Calu3 (cell line): ENCODE measurements around the gene LDOC1. TPM values are rescaled to one million over a fixed set of nuclear protein-coding genes. Genes with fewer than 3 reads are reported as not detected.
"Not testable (repeated sequence)": the region's sequence is repeated elsewhere in the genome, so short reads cannot be mapped to it uniquely, and the experiment has no call there.

Experiments
- BruUV-seq: library from RNA; stranded (reverse); fragments of 400-500 nt; replicated peaks from 2 replicates; lab custom pipeline; 2021; lab: Mats Ljungman, UMichigan
- CTCF ChIA-PET: fragments of 300-600 bp; sonication (Branson Sonifier 250); formaldehyde crosslinking; loops from one replicate; lab custom pipeline; 2022; ENCODE audit warnings: antibody characterized with exemption; lab: Charles Lee
- DNase-seq: peaks from one replicate; pipeline ENCODE4 v3.0.0; 2022
- H3K27ac Mint-ChIP-seq: one replicate; pipeline ENCODE4 v1.8.0; 2022; ENCODE audit warnings: mixed read lengths; ENCODE audit not compliant: unreplicated experiment
- H3K27me3 Mint-ChIP-seq: one replicate; pipeline ENCODE4 v1.8.0; 2022; ENCODE audit warnings: mixed read lengths; ENCODE audit not compliant: unreplicated experiment
- H3K36me3 Mint-ChIP-seq: one replicate; pipeline ENCODE4 v1.8.0; 2022; ENCODE audit warnings: mild to moderate bottlenecking, moderate library complexity, mixed read lengths; ENCODE audit not compliant: insufficient read depth, unreplicated experiment
- H3K4me1 Mint-ChIP-seq: one replicate; pipeline ENCODE4 v1.8.0; 2022; ENCODE audit warnings: mild to moderate bottlenecking, low read depth, mixed read lengths; ENCODE audit not compliant: unreplicated experiment
- H3K4me3 Mint-ChIP-seq: one replicate; pipeline ENCODE4 v1.8.0; 2022; ENCODE audit warnings: mild to moderate bottlenecking, low read depth, moderate library complexity, mixed read lengths; ENCODE audit not compliant: unreplicated experiment
- H3K9me3 Mint-ChIP-seq: one replicate; pipeline ENCODE4 v1.8.0; 2022; ENCODE audit warnings: low read depth, mixed read lengths; ENCODE audit not compliant: unreplicated experiment
- intact Hi-C: fragments of 100-400 bp; cut with micrococcal nuclease; formaldehyde crosslinking; loops from one replicate; pipeline ENCODE4 v1.10.0; 2022; ENCODE audit not compliant: unreplicated experiment
- total RNA-seq: library from RNA; stranded (reverse); gene quantifications from 2 replicates; pipeline ENCODE4 v1.2.3, GENCODE V29; 2022
- TF ChIP-seq, protein P1 (sequence below): fragments of 200-600 bp; IDR thresholded peaks from one replicate; pipeline ENCODE4 v1.8.0; 2022; ENCODE audit warnings: antibody characterized with exemption; ENCODE audit not compliant: unreplicated experiment

The LDOC1 gene
- total RNA-seq, 1 experiment from 2014 or later: not detected

DNA sequence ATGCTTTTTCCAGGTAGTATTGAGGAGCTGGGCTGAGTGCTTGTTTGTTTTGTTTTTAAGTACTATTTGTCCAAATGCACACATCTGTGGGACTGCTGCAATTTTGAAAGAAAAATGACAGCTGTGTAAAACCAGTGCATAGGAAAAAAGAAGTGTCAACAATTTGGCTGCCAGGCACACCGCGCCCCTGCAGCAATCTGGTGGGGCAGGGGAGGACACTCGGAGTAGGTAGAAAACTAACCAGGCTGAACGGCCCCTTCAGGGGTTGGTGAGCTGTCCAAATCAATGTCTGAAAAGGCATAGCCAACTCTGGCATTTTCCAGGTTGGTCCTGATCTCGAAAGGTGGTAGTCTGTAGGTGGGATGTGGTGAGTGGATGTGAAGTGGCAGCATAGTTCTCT, 1.1 kb downstream of the LDOC1 start:
- no TSS peak for BruUV-seq
- intact Hi-C loops: no loop called here
- TF ChIP-seq, protein P1, sequence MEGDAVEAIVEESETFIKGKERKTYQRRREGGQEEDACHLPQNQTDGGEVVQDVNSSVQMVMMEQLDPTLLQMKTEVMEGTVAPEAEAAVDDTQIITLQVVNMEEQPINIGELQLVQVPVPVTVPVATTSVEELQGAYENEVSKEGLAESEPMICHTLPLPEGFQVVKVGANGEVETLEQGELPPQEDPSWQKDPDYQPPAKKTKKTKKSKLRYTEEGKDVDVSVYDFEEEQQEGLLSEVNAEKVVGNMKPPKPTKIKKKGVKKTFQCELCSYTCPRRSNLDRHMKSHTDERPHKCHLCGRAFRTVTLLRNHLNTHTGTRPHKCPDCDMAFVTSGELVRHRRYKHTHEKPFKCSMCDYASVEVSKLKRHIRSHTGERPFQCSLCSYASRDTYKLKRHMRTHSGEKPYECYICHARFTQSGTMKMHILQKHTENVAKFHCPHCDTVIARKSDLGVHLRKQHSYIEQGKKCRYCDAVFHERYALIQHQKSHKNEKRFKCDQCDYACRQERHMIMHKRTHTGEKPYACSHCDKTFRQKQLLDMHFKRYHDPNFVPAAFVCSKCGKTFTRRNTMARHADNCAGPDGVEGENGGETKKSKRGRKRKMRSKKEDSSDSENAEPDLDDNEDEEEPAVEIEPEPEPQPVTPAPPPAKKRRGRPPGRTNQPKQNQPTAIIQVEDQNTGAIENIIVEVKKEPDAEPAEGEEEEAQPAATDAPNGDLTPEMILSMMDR: no peak
- H3K27ac Mint-ChIP-seq: no peak overlapping the region
- no peaks in the 10 kb centered on the region for H3K27me3 Mint-ChIP-seq
- H3K4me3 Mint-ChIP-seq: no peak overlapping the region
- no peaks in the 10 kb centered on the region for H3K4me1 Mint-ChIP-seq
- no peaks in the 10 kb centered on the region for H3K36me3 Mint-ChIP-seq
- no peak for DNase-seq
- no peaks in the 10 kb centered on the region for H3K9me3 Mint-ChIP-seq
- CTCF ChIA-PET: no interaction called here

DNA sequence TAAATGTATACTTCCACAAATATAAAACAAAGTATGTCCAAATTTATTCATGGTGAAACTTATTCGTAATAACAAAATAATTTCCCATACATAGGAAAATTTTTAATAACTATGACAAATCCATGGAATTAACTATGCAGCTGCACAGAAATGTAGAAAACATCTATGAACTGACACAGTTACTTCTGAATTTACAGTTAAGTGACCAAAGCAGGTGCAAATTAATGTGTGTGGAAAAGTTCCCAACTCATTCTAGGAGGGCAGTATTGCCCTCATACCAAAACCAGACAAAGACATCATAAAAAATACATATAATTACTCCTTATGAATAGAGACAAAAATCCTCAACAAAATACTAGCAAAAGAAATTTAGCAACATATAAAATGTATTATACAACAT, 12.5 kb downstream of the LDOC1 start:
- BruUV-seq: no TSS peak
- intact Hi-C loops: no loop called here
- Mint-ChIP-seq H3K4me1 (no peaks in the 10 kb centered on the region), H3K27ac (no peak overlapping the region), H3K27me3 (no peaks in the 10 kb centered on the region), H3K4me3 (no peak overlapping the region), H3K9me3 (peaks cover 3% of the 10 kb centered on the region), H3K36me3 (no peaks in the 10 kb centered on the region)
- no peak for DNase-seq
- CTCF ChIA-PET: no interaction called here
- TF ChIP-seq, protein P1: no peak

DNA sequence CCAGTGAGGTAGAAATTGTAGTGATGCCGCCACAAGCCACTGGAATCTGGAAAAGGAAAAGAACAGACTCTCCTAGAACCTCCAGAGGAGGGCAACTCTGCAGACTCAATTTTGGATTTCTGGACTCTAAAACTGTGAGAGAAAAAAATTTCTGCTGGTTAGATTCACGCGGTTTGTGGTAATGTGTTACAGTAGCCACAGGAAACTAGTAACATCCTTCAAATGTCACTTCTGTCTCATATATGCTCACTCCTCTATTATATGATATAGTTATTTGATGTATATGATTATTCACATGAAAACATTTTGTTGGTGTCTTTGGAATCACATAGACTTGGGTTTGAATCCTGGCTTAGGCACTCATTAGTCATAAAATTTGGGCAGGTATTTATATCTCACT, 18.8 kb downstream of the LDOC1 start:
- intact Hi-C loops: no loop called here
- no peak for DNase-seq
- H3K27me3 Mint-ChIP-seq: no peaks in the 10 kb centered on the region
- no peaks in the 10 kb centered on the region for H3K36me3 Mint-ChIP-seq
- no TSS peak for BruUV-seq
- H3K4me3 Mint-ChIP-seq: no peak overlapping the region
- H3K9me3 Mint-ChIP-seq: peaks cover 11% of the 10 kb centered on the region
- TF ChIP-seq, protein P1: no peak
- H3K27ac Mint-ChIP-seq: no peak overlapping the region
- CTCF ChIA-PET: no interaction called here
- no peaks in the 10 kb centered on the region for H3K4me1 Mint-ChIP-seq

DNA sequence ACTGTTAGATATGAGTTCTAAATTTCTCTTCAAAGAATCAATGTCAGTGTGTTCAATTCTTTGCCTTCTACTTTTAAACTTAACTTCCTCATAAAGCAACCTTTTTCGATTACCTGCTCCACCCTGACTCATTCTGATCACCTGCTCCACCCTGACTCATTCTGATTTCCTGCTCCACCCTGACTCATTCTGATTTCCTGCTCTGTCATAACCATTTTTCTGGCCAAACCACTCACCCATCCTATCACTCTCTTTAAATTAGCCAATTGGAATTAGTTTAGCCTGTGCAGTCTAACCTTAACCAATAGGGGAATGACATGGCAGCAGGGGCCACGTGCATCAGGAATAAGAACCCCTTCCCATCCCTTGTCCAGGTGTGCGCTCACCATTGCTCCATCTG, 21.7 kb downstream of the LDOC1 start:
- H3K27me3 Mint-ChIP-seq, intact Hi-C loops, DNase-seq, CTCF ChIA-PET, H3K36me3 Mint-ChIP-seq, BruUV-seq, H3K27ac Mint-ChIP-seq, H3K4me1 Mint-ChIP-seq, H3K4me3 Mint-ChIP-seq: not testable (repeated sequence)
- peaks cover 21% of the 10 kb centered on the region for H3K9me3 Mint-ChIP-seq

DNA sequence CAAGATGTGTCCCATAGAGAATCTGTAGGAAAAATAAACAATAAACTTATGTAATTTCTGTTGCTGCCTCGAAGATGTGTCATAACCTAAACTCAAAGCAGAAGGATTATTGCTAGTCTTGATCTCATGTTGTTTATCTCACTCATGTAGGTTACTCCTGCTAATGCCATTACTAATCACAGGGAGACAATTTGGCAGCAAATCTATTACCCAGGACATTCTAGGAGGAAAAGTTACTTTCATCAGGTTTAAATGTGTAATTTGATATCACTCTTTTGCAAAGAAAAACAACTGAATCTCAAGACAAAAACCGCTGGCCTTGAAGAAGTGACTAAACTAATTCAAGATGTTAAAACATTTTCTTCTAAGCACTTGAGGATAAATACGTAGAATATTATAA, 34.0 kb downstream of the LDOC1 start:
- H3K27me3 Mint-ChIP-seq: no peaks in the 10 kb centered on the region
- no TSS peak for BruUV-seq
- intact Hi-C loops: no loop called here
- H3K36me3 Mint-ChIP-seq: no peaks in the 10 kb centered on the region
- no peak overlapping the region for H3K27ac Mint-ChIP-seq
- H3K4me1 Mint-ChIP-seq: no peaks in the 10 kb centered on the region
- CTCF ChIA-PET: no interaction called here
- TF ChIP-seq, protein P1: no peak
- no peak overlapping the region for H3K4me3 Mint-ChIP-seq
- no peak for DNase-seq
- peaks cover 3% of the 10 kb centered on the region for H3K9me3 Mint-ChIP-seq
